GM19397 (cell line): ENCODE measurements around the gene FAM107B.
"Not testable (repeated sequence)": the region's sequence is repeated elsewhere in the genome, so short reads cannot be mapped to it uniquely, and the experiment has no call there.

Source experiments
- ATAC-seq: cut with Tn5 transposase; IDR thresholded peaks from one replicate; pipeline ENCODE4 v1.9.1; 2021; ENCODE audit warnings: mild to moderate bottlenecking, moderate library complexity; ENCODE audit not compliant: unreplicated experiment

The FAM107B gene

DNA sequence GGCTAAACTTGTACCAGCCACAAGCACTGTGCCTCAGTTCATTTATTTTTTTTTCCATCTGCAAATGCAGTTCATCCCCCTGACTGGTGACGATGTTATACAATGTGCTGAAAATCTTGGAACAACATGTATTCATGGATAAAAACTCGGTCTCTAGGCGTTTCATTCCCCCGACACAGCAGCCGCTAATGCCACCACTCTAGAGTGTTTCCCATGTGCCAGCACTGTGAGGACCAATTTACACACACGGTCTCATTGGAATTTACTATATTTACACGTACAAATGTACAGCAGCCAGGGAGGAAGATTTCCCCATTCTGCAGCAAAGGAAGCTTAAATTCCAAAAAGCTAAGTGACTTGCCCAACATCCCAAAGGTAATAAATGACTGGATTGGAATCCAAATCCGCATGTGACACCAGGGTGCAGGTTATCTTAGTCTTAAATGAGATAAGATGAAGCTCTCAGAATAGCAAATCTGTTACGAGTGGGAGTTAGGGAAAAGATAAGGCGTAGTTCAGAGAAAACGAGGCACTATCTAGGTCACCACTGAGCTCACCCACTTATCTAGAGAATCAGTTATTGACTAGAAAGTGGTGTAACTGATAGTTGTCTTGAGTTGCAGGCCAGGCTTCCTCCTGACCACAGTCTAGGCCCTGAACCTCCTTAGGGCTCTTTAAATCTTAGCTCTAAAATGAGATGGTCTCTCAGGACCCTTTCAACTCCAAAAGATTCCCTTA lies 36.7 kb downstream of the FAM107B start:
- no peak for ATAC-seq

DNA sequence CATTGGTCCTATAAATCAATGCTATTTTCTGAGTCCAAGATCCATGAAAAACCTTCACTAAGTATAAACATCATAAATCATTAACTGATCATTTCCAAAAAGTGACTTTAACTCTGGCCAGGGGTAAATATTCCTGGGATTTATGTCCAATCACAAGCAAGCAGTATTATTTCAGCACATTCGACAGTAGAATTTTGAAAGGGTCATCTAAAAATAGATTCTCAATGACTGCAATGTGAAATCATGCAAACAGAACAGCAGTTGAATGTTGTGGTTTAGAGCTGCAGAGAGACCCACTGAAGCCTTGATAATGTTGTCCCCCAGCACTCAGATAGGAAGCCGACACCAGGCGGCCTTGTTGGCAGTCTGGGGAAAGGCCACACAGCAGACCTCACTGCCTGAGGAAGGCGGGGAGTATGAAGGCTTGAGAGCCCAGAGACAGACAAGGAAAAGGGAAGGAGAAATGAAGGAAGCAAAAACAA lies 38.1 kb downstream of the FAM107B start:
- no peak for ATAC-seq

DNA sequence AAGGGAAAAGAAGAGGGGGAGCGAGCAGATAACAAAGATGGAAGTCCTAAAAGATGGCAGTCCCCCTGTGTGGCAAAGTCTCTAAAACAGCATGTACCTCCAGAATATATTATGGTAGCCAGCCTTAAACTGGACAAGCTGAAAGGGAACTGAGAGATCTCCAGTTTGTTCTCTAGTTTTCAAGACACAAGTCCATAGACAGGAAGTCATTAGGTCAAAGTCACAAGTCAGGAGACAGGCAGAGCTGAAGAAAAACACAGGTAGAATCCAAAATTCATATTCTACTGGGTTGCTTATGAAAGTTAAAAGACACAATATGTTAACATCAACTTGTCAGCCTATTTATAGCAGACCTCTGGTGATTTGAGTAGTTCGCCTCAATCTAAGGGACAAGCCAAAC lies 38.7 kb downstream of the FAM107B start:
- ATAC-seq: no peak

DNA sequence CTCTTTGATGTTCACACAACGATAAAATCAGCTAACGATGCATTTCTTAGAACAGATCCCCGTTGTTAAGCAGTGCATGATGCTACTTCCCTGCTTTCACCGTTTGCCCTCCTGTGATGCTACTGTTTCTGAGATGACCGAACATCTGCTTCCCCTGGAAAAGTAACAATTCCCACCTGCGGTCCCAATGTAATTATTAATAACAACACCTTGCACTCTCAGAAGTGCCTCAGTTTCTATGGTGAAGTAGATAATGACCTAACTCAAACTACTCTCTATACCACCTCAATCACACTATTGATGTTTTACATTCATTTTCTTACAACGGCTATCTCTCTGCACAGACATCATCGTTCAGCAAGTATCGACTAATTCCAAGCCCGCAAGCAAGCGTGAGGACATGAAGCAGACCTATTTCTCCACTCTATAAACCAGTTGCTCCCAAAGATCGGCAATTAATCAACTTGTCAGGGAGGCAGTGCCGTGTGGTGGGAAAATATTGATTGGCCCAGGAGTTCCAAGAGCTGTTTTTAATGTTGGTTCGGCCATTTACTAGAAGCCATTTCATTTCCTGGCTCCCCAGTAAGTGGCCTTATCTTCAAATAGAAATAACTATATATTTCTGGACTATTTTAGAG lies 42.7 kb downstream of the FAM107B start:
- no peak for ATAC-seq

DNA sequence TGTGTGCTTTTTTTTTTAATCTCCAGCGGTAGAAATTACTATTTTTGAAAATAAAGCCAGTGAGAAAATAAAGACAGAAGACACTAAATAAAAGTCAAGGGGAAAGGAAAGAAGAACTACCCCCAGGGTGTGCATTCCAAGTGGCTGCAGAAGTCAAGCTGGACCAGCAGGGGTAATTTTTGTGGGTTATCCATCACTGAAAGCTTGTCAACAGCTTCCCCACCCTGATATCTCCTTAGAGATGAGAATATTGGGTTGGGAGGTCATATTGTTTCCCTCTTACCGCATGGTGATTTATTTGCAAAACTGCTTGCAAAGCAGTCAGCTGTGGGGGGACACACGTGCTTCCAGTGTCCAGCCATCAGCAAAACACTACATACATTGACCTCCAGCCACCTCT lies 46.4 kb downstream of the FAM107B start:
- ATAC-seq: no peak

DNA sequence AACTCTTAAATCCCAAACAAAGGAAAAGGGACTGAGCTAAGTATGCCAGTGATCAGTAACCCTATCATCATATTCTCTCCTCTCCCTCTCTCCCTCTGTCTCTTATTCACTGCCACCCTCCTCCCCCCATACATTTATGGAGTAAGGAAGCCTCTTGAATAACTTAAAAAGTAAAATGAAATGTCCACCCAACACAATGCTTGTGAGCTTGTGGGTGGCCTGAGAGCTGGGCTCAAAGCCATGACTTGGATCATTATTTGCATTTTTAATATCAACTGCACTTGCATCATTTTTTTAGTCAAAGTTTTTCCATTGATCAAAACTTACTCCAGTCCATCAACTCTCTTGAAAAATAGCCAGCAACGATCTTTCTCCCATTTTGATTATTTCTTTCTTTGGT lies 46.8 kb downstream of the FAM107B start:
- no peak for ATAC-seq

DNA sequence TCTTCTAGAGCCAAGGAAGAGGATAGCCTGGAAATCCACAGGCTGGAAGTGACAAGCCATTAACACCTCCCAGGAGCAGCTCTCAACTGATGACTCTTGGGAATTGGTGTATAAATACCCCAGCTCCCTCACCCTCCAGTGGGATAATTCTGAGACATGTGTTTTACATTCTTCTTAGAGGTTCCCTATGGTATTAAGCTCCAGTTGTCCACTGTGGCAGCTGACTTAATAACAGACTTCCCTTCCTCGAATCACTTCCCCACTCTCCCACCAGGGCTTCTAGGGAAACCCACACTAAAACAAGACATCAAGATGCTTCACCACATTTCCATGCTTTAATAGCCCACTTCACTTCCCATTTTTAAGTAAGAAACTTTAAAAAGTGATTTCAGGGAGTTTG lies 47.2 kb downstream of the FAM107B start:
- ATAC-seq: no peak

DNA sequence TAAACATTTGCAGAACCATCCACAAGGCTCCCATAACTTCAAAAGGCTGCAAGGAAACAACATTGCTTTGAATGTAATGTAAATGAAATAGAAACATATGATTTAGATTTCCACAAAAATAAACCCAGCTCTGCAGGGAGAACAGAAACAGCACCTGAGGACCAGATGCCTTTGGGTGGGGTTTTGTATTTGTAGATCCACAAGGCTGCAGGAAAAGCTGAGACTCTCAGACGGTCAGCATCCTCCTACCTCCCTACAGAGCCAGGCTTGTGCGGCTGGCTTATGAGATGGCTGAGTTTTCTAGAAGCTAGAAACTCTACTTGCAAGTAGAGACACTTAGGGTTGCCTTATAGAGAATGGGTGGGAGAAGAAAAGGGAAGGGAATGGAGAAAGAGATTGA lies 49.8 kb downstream of the FAM107B start:
- ATAC-seq: no peak

DNA sequence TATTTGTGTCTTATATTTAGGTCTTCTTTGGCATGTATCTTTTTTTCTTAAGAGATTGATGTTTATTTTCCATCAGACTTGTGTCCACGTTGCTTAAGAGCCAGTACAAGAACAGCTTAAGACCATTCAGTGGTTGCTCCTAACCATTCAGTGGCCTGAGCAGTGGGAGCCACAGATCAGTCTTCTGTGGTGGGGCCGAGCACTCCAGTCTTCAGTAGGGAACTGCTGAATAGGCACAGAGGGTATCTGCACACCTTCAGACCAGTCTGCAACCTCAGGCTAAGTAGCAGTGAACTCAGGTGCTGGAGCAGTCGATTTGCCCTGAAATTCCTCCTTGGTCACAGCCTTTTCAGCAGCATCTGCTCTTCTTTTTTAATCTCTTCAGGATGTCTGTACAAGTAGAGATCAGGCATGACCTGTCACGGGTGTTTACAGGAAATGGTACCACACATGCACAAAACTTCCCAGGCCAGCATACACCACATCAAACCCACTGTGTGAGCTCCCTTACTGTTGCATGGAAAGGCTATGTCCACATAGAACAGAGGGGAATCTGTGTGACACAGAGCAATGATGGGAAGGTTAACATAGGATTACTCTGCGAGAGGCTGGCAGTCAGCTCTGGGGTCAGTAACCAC lies 51.5 kb downstream of the FAM107B start:
- ATAC-seq: no peak

DNA sequence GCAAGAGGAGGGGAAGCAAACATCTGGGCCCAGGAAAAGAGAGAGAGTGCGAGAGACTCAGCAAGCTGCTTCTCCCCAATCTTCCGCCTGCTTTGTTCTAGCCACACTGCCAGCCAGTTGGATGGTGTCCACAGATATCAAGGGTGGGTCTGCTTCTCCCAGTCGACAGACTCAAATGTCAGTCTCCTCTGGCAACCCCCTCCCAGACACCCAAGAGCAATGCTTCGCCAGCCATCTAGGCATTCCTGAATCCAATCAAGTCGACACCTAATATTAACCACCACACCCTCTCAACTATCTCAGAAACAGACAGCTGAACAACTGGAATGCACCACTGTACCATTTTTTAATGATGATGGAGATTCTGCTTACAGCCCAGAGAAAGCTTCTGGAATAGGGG lies 57.1 kb downstream of the FAM107B start:
- no peak for ATAC-seq

DNA sequence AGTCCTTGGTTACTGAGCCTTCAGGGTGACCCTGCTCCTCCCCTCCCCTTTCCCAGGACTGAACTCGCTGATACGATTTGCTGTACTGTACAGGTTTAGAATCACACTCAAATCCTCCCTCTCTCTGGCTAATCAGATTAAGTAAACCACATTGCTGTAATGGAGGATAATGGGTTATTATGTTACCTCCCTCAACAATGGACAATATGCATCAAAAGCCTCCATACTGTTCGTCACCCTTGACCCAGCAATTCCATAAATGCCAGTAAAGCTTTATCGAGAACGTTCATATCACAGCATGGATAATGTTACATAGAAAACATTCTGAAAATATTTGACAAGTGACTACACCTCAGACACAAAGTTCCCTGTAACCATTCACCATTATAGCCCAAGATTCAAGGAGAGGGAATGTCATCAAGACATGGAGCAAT lies 61.7 kb downstream of the FAM107B start:
- no peak for ATAC-seq

DNA sequence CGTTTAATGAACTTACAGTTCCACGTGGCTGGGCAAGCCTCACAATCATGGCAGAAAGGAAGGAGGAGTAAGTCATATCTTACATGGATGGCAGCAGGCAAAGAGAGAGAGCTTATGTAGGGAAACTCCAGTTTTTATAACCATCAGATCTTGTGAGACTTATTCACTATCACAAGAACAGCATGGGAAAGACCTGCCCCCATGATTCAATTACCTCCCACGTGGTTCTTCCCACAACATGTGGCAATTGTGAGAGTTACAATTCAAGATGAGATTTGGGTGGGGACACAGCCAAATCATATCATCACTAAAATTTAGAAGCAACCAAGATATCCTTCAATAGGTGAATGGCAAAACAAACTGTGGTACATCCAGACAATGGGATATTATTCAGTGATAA lies 65.4 kb downstream of the FAM107B start:
- not testable (repeated sequence) for ATAC-seq

DNA sequence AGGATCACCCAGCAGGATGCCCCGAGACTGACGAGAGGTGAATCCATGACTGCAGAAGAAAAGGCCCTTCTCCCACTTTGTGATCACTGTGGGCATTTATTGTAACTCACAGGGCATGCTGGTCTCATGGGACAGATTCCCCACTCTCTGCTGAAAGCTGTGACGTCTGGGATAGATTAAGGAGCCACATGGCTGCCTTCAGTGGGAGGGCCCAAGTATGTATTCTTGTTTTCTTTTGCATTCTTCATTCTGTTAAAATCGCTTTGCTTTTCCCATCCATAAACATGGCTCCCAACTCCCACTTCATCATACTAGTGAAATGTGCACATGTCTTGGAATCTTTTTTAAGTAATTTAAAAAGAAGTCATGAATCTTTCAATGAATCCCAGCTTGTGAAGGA lies 67.2 kb downstream of the FAM107B start:
- no peak for ATAC-seq

DNA sequence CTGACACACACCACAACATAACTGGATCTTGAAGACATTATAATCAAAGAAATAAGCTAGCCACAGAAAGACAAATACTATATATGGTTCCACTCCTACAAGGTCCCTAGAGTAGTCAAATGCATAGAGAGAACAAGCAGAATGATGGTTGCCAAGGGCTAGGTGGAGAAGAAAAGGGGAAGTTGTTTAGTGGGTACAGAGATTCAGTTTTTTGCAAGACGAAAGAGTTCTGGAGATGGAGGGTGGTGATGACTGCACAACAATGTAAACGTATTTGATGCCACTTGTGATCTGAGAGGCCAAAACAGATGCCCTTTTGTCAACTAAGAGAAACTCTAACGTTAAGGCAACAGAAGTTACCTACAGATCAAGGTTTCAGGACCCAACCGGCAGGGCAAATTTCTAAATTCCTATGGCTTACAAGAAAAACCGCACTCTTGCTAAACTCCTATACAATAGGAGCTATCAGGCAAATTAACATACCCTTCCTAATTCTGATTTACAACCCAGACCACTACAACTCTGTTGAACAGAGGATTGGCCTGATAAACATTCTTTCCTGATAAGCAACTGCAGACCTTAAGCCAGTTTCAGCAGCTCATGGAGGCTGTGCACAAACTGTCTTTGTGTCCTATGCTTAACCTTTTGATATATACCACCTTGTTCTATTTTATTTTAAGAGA lies 69.0 kb downstream of the FAM107B start:
- ATAC-seq: no peak

DNA sequence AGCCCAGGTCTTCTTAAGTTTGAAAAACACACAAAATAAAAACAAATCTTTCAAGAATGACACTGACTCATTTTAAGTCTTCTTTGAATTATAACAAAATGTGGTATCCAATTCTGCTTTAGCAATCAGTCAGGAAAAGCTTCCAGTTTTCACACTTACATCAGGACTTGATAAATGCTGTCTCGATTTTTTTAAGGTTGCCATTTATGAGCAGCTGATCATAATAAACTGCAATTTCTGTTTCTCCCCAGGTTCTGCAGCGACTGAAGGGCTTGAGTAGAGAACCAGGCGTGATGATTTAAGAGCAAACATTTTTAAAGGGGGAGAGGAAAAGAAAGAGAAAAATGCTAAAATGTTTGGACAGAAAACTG lies 71.1 kb downstream of the FAM107B start:
- ATAC-seq: no peak

DNA sequence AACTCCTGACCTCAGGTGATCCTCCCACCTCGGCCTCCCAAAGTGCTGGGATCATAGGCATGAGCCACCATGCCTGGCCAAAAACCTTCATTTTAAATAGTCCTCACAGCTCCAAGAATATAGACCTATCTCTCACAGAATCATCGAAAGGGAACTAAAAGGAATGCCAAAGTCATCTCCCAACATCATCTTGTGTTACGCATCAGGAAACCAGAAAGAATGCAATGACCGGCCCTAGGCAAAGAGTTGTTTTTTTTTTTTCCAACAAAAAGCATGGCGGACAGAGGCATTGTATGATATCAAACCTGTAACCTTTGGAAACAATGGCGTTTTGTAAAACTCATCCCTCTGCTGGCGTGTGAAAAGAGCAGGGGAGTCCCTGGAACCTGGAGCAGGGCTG lies 73.2 kb downstream of the FAM107B start:
- ATAC-seq: no peak

DNA sequence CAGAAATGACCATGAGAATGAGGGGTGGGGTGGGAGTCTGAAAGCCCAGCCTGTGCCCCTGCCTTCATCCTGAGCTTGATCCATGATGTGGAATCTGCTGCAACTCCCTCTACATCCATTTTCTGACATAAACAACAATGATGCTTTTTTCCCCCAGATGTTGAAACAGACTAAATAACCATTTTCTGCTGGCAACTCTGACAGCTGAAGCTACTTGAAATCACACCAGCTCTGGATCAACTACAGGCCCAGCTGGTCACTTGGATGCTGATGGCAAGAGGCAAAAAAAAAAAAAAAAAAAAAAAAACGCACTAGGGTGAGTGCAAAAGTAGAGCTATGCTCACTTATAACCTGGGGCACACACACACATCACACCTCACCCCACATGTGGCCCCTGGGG lies 74.2 kb downstream of the FAM107B start:
- ATAC-seq: no peak

DNA sequence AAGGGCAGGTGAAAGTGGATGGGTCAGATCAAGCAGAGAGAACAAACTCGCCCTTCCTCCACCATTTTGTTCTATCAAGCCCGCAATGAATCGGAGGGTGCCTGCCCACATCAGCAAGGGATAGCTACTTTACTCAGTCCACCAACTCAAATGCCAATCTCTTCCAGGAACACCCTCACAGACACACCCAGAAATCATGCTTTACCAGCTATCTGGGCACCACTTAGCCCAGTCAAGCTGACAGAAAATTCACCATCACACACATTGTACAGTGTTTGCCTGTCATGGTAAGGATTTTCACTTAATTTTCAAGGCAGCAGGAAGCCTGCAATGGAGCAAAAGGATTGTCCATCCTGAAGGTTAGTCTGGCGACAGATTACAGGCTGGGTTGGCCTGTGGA lies 75.2 kb downstream of the FAM107B start:
- no peak for ATAC-seq

DNA sequence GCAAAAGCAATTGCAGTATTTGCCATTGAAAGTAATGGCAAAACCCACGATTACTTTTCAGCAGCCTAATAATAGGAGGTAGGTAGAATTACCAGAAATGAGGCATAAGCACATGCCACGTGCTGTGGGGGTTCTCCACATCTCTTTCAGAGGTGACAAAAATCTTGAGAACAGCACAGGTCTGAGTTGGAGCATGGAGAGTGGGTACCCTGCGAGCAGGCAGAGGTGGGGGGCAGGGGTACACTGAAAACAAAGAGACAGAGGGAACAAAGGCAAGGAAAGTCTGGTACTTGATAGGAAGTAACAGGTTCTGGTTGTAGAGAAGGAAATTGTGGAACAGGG lies 75.9 kb downstream of the FAM107B start:
- ATAC-seq: no peak

DNA sequence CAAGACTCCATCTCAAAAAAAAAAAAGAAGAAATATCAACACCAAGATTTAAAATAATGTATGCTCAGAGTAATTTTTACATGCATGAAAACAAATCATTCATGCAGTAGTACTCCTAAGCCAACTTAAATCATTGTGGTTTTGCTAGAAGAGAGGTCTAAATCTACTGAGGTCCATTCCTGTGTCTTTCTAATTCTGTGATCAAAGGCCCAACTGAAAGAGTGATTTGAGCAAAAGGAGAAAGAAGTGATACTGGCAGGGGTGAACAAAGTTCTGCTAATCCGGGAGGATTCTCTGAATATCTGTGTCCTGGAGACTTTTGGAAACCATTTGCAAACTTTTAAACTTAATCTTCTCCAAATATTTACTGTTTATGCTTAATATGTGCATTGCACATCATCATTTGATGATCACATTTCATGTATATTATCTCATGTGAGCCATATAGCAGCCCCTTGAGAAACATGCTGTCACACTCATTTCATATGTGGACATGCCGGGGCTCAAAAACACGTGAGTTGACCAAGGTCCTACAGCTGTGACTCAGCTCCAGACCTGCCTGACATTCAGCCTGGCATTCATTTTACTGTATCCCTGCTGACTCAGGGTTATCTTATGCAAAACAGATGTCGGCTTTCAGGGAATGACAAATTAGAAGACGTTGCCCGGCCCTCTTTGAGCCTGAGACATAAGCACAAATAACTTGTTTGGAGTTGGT lies 76.4 kb downstream of the FAM107B start:
- no peak for ATAC-seq

DNA sequence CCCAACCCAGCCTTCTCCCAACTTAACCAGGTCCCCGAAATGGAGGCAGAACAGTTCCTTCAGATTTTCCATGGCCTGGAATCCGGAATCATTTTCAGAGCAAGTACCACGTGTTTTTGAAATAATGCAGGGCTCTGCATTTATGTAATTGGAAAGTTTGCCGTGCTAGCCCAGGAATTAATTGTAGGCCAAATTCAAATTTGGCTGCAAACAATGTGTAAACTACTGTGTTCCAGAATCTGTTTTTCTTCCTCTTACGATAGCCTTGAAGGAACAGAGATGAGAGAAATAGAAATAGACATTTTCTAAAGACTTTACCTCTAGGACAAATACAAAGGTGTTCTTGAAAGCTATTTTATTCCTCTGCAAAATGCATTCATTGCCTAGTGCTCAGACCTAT lies 77.4 kb downstream of the FAM107B start:
- no peak for ATAC-seq
